Liver (tissue), 9 donors: ENCODE data around the gene CYB561. TPM values are rescaled to one million over a fixed set of nuclear protein-coding genes. Genes with fewer than 3 reads are reported as not detected.

Experiments used
- DNase-seq: peaks from one replicate; pipeline ENCODE4 v3.0.0-alpha.2; 2017; ENCODE audit warnings: low spot score
- H3K27ac ChIP-seq, 2 donors: one replicate each; pipeline ENCODE4 v1.7.0; 2013; ENCODE audit warnings: inconsistent platforms in 2 of 2, low read length in 2 of 2, control low read depth in 1 of 2, low read depth in 1 of 2, mild to moderate bottlenecking in 1 of 2
- H3K27me3 ChIP-seq, 4 donors: one replicate each; pipeline versions ENCODE4 v1.6.1 to v1.7.0; 2013; ENCODE audit warnings: low read length in 3 of 4, inconsistent platforms in 1 of 4, mild to moderate bottlenecking in 1 of 4, moderate library complexity in 1 of 4; ENCODE audit not compliant: control insufficient read depth in 4 of 4, insufficient read depth in 4 of 4
- H3K36me3 ChIP-seq, 4 donors: one replicate each; pipeline versions ENCODE4 v1.6.1 to v1.7.0; 2013; ENCODE audit warnings: low read length in 3 of 4, mild to moderate bottlenecking in 3 of 4, low read depth in 1 of 4, moderate library complexity in 1 of 4; ENCODE audit not compliant: control insufficient read depth in 4 of 4, insufficient read depth in 3 of 4
- H3K4me1 ChIP-seq, 4 donors: one replicate each; pipeline versions ENCODE4 v1.6.1 to v1.7.0; 2013; ENCODE audit warnings: low read length in 3 of 4, mild to moderate bottlenecking in 3 of 4, moderate library complexity in 1 of 4; ENCODE audit not compliant: control insufficient read depth in 4 of 4, insufficient read depth in 4 of 4
- H3K4me3 ChIP-seq, 3 donors: one replicate each; pipeline versions ENCODE4 v1.6.1 to v1.7.0; 2013; ENCODE audit warnings: low read length in 3 of 3, control low read depth in 1 of 3, low read depth in 1 of 3, mild to moderate bottlenecking in 1 of 3
- H3K9ac ChIP-seq, 2 donors: one replicate each; pipeline ENCODE4 v1.7.0; 2013; ENCODE audit warnings: low read length in 2 of 2, mild to moderate bottlenecking in 2 of 2, moderate library complexity in 2 of 2, control low read depth in 1 of 2, low read depth in 1 of 2
- H3K9me3 ChIP-seq, 4 donors: one replicate each; pipeline versions ENCODE4 v1.6.1 to v1.7.0; 2013; ENCODE audit warnings: low read length in 3 of 4; ENCODE audit not compliant: control insufficient read depth in 4 of 4
- EGR1 ChIP-seq, 2 donors: IDR thresholded peaks; 2 replicates each; pipeline ENCODE4 v1.6.1; 2016 to 2018; ENCODE audit warnings: antibody characterized with exemption in 2 of 2, low read depth in 2 of 2
- FOXA1 ChIP-seq: IDR thresholded peaks from 2 replicates; pipeline ENCODE4 v1.6.1; 2016; ENCODE audit warnings: antibody characterized with exemption
- FOXA2 ChIP-seq: IDR thresholded peaks from 2 replicates; pipeline ENCODE4 v1.6.1; 2016; ENCODE audit warnings: antibody characterized with exemption
- GABPA ChIP-seq, 2 donors: IDR thresholded peaks in 1 of 2; conservative IDR thresholded peaks in 1 of 2; 2 replicates each; pipeline ENCODE4 v1.6.1; 2016; ENCODE audit warnings: antibody characterized with exemption in 2 of 2, mild to moderate bottlenecking in 1 of 2, moderate library complexity in 1 of 2
- HNF4A ChIP-seq, 2 donors: conservative IDR thresholded peaks; 2 replicates each; pipeline ENCODE4 v1.6.1; 2016; ENCODE audit warnings: antibody characterized with exemption in 2 of 2, mild to moderate bottlenecking in 2 of 2
- HNF4G ChIP-seq: IDR thresholded peaks from 2 replicates; pipeline ENCODE4 v1.6.1; 2016; ENCODE audit warnings: antibody characterized with exemption
- JUND ChIP-seq, 2 donors: IDR thresholded peaks; 2 replicates each; pipeline ENCODE4 v1.6.1; 2016; ENCODE audit warnings: antibody characterized with exemption in 2 of 2
- MAX ChIP-seq: IDR thresholded peaks from 2 replicates; pipeline ENCODE4 v1.6.1; 2016; ENCODE audit warnings: antibody characterized with exemption
- NR2F2 ChIP-seq: IDR thresholded peaks from 2 replicates; pipeline ENCODE4 v1.6.1; 2016; ENCODE audit warnings: antibody characterized with exemption
- RAD21 ChIP-seq, 2 donors: IDR thresholded peaks; 2 replicates each; pipeline ENCODE4 v1.6.1; 2016; ENCODE audit warnings: antibody characterized with exemption in 2 of 2, mild to moderate bottlenecking in 2 of 2
- RXRA ChIP-seq, 2 donors: IDR thresholded peaks; 2 replicates each; pipeline ENCODE4 v1.6.1; 2017 to 2018; ENCODE audit warnings: antibody characterized with exemption in 2 of 2, mild to moderate bottlenecking in 1 of 2
- SP1 ChIP-seq: IDR thresholded peaks from 2 replicates; pipeline ENCODE4 v1.6.1; 2018; ENCODE audit warnings: antibody characterized with exemption, mild to moderate bottlenecking
- TAF1 ChIP-seq: conservative IDR thresholded peaks from 2 replicates; pipeline ENCODE4 v1.6.1; 2016; ENCODE audit warnings: antibody characterized with exemption, mild to moderate bottlenecking
- YY1 ChIP-seq: IDR thresholded peaks from 2 replicates; pipeline ENCODE4 v1.6.1; 2016; ENCODE audit warnings: antibody characterized with exemption, mild to moderate bottlenecking
- ZBTB33 ChIP-seq: IDR thresholded peaks from 2 replicates; pipeline ENCODE4 v1.6.1; 2016; ENCODE audit warnings: antibody characterized with exemption
- WGBS: extraction: QIAGEN DNeasy Blood & Tissue Kit; methylation state at CpG from one replicate; pipeline ENCODE4 v1.1.7; 2013; 5-methylcytosine and 5-hydroxymethylcytosine counted together
- polyA plus RNA-seq, 2 donors: library from polyadenylated mRNA; stranded (reverse) in 1 of 2; unstranded in 1 of 2; fragments of 200-250 nt in 1 of 2; fragments of >200 nt in 1 of 2; fragmentation: Nextera tagmentation in 1 of 2; extraction: Ambion mirVana in 1 of 2; gene quantifications; one replicate each; pipeline versions ENCODE4 v1.2.1 to v1.2.3, GENCODE V29; 2013 to 2015
- total RNA-seq, 2 donors: library from RNA; depleted of rRNA; stranded (reverse); fragments of >200 nt; gene quantifications; one replicate each; pipeline ENCODE4 v1.2.3, GENCODE V29; 2014
- TF ChIP-seq, protein P1 (sequence below): IDR thresholded peaks from 2 replicates; pipeline ENCODE4 v1.6.1; 2016; ENCODE audit warnings: antibody characterized with exemption, mild to moderate bottlenecking
- TF ChIP-seq, protein P2 (sequence below): fragments of 150-350 bp; IDR thresholded peaks from 2 replicates; pipeline ENCODE4 v1.5.1; 2017; ENCODE audit warnings: improper control_type of control experiment, low read depth, low read length; ENCODE audit not compliant: missing input control
- TF ChIP-seq, protein P3 (sequence below): IDR thresholded peaks from 2 replicates; pipeline ENCODE4 v1.6.1; 2016; ENCODE audit warnings: antibody characterized with exemption
- donor health status: healthy.
- donor health status: healthy.
- donor health status: healthy.
- donor health status: healthy.
- donor health status: healthy.

CYB561 gene
- total and polyA plus RNA-seq, 4 donors = 0.93 to 18.5 (median 12.9) TPM

GRCh38 chr17:63430223-63430622, 15.9 kb downstream of the CYB561 start:
- Histone ChIP-seq H3K9me3 (no peaks in the 10 kb centered on the region), H3K4me1 (peaks cover 3 to 17% (median 13%) of the 10 kb centered on the region in 4 donors), H3K4me3 (no peak overlapping the region), H3K9ac (no peak overlapping the region), H3K36me3 (no peaks in the 10 kb centered on the region), H3K27ac (no peak overlapping the region), H3K27me3 (no peaks in the 10 kb centered on the region)
- no peak for DNase-seq
- TF ChIP-seq EGR1 (IDR thresholded peaks at IDR 0.05; ENCODE audit: low read depth in 2 of 2) = no peak
- no peak for TF ChIP-seq FOXA1
- no peak for TF ChIP-seq RAD21 (IDR thresholded peaks at IDR 0.05)
- no peak for TF ChIP-seq HNF4A (conservative IDR thresholded peaks at IDR 0.05)
- TF ChIP-seq RXRA (IDR thresholded peaks at IDR 0.05) = no peak
- no peak for TF ChIP-seq SP1
- TF ChIP-seq, protein P1, sequence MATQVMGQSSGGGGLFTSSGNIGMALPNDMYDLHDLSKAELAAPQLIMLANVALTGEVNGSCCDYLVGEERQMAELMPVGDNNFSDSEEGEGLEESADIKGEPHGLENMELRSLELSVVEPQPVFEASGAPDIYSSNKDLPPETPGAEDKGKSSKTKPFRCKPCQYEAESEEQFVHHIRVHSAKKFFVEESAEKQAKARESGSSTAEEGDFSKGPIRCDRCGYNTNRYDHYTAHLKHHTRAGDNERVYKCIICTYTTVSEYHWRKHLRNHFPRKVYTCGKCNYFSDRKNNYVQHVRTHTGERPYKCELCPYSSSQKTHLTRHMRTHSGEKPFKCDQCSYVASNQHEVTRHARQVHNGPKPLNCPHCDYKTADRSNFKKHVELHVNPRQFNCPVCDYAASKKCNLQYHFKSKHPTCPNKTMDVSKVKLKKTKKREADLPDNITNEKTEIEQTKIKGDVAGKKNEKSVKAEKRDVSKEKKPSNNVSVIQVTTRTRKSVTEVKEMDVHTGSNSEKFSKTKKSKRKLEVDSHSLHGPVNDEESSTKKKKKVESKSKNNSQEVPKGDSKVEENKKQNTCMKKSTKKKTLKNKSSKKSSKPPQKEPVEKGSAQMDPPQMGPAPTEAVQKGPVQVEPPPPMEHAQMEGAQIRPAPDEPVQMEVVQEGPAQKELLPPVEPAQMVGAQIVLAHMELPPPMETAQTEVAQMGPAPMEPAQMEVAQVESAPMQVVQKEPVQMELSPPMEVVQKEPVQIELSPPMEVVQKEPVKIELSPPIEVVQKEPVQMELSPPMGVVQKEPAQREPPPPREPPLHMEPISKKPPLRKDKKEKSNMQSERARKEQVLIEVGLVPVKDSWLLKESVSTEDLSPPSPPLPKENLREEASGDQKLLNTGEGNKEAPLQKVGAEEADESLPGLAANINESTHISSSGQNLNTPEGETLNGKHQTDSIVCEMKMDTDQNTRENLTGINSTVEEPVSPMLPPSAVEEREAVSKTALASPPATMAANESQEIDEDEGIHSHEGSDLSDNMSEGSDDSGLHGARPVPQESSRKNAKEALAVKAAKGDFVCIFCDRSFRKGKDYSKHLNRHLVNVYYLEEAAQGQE = no peak
- TF ChIP-seq YY1 = no peak
- no peak for TF ChIP-seq FOXA2
- TF ChIP-seq, protein P2, sequence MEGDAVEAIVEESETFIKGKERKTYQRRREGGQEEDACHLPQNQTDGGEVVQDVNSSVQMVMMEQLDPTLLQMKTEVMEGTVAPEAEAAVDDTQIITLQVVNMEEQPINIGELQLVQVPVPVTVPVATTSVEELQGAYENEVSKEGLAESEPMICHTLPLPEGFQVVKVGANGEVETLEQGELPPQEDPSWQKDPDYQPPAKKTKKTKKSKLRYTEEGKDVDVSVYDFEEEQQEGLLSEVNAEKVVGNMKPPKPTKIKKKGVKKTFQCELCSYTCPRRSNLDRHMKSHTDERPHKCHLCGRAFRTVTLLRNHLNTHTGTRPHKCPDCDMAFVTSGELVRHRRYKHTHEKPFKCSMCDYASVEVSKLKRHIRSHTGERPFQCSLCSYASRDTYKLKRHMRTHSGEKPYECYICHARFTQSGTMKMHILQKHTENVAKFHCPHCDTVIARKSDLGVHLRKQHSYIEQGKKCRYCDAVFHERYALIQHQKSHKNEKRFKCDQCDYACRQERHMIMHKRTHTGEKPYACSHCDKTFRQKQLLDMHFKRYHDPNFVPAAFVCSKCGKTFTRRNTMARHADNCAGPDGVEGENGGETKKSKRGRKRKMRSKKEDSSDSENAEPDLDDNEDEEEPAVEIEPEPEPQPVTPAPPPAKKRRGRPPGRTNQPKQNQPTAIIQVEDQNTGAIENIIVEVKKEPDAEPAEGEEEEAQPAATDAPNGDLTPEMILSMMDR = no peak
- TF ChIP-seq, protein P3, sequence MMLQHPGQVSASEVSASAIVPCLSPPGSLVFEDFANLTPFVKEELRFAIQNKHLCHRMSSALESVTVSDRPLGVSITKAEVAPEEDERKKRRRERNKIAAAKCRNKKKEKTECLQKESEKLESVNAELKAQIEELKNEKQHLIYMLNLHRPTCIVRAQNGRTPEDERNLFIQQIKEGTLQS = no peak
- no peak for TF ChIP-seq NR2F2
- no peak for TF ChIP-seq GABPA (IDR thresholded peaks at IDR 0.05 in 1 of 2, conservative IDR thresholded peaks at IDR 0.05 in 1 of 2)
- no peak for TF ChIP-seq MAX
- 94% methylated on average over 11 of the region's 11 CpGs for WGBS

DNA sequence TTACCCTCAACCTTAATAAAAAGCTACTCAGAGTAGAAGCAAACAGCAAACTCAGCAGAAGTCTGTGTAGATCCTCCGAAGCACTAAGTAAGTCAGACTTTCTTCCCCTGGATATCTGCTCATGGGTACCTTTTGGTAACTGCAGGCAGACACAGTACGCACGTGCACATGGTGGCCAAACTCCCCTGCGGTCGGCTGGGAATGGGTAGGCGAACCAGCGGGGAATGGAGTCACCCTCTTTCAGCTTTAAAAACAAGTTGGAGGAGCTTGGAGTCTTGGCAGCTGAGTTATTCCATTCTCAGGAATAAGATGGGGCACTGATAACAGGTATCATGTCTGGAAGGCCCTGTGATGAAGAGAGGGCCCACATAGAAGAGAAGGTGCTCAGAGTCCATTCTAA, 16.3 kb downstream of the CYB561 start:
- Histone ChIP-seq H3K4me1 (peaks cover 3 to 17% (median 13%) of the 10 kb centered on the region in 4 donors), H3K27me3 (no peaks in the 10 kb centered on the region), H3K36me3 (no peaks in the 10 kb centered on the region), H3K9ac (no peak overlapping the region), H3K9me3 (no peaks in the 10 kb centered on the region), H3K4me3 (no peak overlapping the region), H3K27ac (no peak overlapping the region)
- no peak for DNase-seq
- WGBS = 96% methylated on average over 7 of the region's 7 CpGs
- TF ChIP-seq JUND (IDR thresholded peaks at IDR 0.05) = no peak
- TF ChIP-seq FOXA1 = no peak
- no peak for TF ChIP-seq HNF4G
- TF ChIP-seq RAD21 (IDR thresholded peaks at IDR 0.05) = no peak
- TF ChIP-seq NR2F2 = no peak
- TF ChIP-seq YY1 = no peak
- TF ChIP-seq FOXA2 = no peak
- TF ChIP-seq, protein P2 = no peak
- TF ChIP-seq, protein P1 = no peak
- TF ChIP-seq, protein P3 = no peak
- no peak for TF ChIP-seq SP1
- TF ChIP-seq HNF4A (conservative IDR thresholded peaks at IDR 0.05) = no peak
- no peak for TF ChIP-seq TAF1
- no peak for TF ChIP-seq ZBTB33
